ENCODE measurements around the gene BMPER. TPM values are rescaled to one million over a fixed set of nuclear protein-coding genes. Genes with fewer than 3 reads are reported as not detected.

The BMPER gene
- polyA plus RNA-seq, 1 of the 3 experiments (the other 2 are of a cell fraction), result 20.0 TPM

DNA sequence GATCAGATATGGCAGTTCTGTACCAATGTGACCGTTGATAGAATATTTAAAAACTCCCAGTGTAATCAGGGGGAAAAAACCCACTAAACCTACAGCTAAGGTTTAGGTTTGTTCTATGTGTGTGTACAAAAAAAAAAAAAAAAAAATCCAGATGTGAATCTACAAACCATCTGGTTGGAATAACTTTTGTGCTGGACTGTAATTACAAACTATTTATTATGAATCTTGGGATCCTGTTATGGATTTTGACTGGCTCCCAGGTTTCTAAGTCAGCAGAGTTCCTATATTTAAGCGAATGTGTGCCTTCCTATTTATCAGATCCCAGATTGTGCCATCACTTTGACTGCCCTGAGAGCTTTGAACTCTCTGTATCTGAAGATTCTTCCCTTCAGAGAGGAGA, 29.1 kb downstream of the BMPER start:
- Histone ChIP-seq H3K9me3 (no peaks in the 10 kb centered on the region), H3K4me3 (ENCODE audit: low read depth in 2 of 2, low read length in 1 of 2) (no peak overlapping the region), H3K9me2 (no peaks in the 10 kb centered on the region), H3F3A (replicated peaks; ENCODE audit: insufficient read depth) (peaks cover 13% of the 10 kb centered on the region), H3K79me2 (ENCODE audit: insufficient read depth) (no peaks in the 10 kb centered on the region), H3K36me3 (replicated peaks in 1 of 2; ENCODE audit: control insufficient read depth in 1 of 2, insufficient read depth in 2 of 2, low read length in 1 of 2) (no peaks in the 10 kb centered on the region), H3K27ac (ENCODE audit: low read depth in 2 of 2, low read length in 1 of 2) (peak overlapping the region in 1 of 2 experiments; percentile 91; a peak in 2 of 4 replicates), H3K4me1 (ENCODE audit: control insufficient read depth in 1 of 2, insufficient read depth in 2 of 2, low read depth in 1 of 2, low read length in 1 of 2) (peaks cover 19 to 24% of the 10 kb centered on the region in 2 experiments), H4K20me1 (ENCODE audit: insufficient read depth) (no peaks in the 10 kb centered on the region), H3K27me3 (ENCODE audit: insufficient read depth) (no peaks in the 10 kb centered on the region), H3K9ac (0 out of 2 replicates have a peak overlapping the region, but pooled peaks have one; percentile 2), H3K4me2 (no peak overlapping the region), H2AFZ (ENCODE audit: low read depth) (no peak overlapping the region)
- no peak for TF ChIP-seq TAF1 (IDR thresholded peaks at IDR 0.05; ENCODE audit: borderline replicate concordance, low read depth, low read length)
- WGBS (ENCODE audit: low lambda C conversion rate), result 77% methylated on average over 2 of the region's 2 CpGs
- no peak for DNase-seq
- ChIA-PET POLR2A (no interaction called here), CTCF (interaction anchor here (1.1 to 6.3 kb wide), 11 partner anchors 9 to 749 kb away, joined by 3 to 97 read pairs (median 26); partner anchors contain the start of gene BMPER)

DNA sequence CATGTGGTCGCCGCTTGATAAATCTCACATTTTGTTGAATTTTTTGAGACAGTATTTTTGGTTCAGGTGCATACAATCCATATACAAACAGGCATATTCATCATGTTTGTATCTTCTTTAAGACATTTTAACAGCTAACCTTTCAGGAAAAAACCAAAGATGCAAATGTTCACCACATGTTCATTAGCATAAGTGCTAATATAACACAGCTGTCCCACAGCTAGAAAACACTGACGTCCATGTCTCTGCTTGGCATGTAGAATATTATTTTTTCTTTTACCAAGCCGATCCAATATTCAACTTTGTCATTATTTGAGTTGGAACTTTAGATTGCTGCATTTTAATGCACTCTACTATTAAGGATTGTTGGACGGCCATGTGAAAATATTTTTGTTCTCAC, 31.2 kb downstream of the BMPER start:
- no peaks in the 10 kb centered on the region for H4K20me1 ChIP-seq (ENCODE audit: insufficient read depth)
- POLR2A ChIA-PET, result no interaction called here

GRCh38 chr7:33937871-33938270, 32.5 kb downstream of the BMPER start:
- TF ChIP-seq REST (IDR thresholded peaks at IDR 0.05; ENCODE audit: low read depth, low read length) (no peak), MXI1 (IDR thresholded peaks at IDR 0.05; ENCODE audit: low read depth, low read length) (no peak), USF2 (IDR thresholded peaks at IDR 0.05; ENCODE audit: borderline replicate concordance, low read depth, low read length) (no peak)
- H3K9me2 ChIP-seq, result no peaks in the 10 kb centered on the region
- no peaks in the 10 kb centered on the region for H4K20me1 ChIP-seq (ENCODE audit: insufficient read depth)
- H3K4me1 ChIP-seq (ENCODE audit: control insufficient read depth in 1 of 2, insufficient read depth in 2 of 2, low read depth in 1 of 2, low read length in 1 of 2), result peaks cover 13 to 16% of the 10 kb centered on the region in 2 experiments
- H3K9ac ChIP-seq, result no peak overlapping the region
- ChIA-PET POLR2A (no interaction called here), CTCF (no interaction called here)
- peaks cover 13% of the 10 kb centered on the region for H3F3A ChIP-seq (replicated peaks; ENCODE audit: insufficient read depth)
- 76% methylated on average over 5 of the region's 5 CpGs for WGBS (ENCODE audit: low lambda C conversion rate)
- no peak overlapping the region for H2AFZ ChIP-seq (ENCODE audit: low read depth)
- DNase-seq, result no peak
- no peaks in the 10 kb centered on the region for H3K9me3 ChIP-seq
- H3K36me3 ChIP-seq (replicated peaks in 1 of 2; ENCODE audit: control insufficient read depth in 1 of 2, insufficient read depth in 2 of 2, low read length in 1 of 2), result no peaks in the 10 kb centered on the region
- H3K79me2 ChIP-seq (ENCODE audit: insufficient read depth), result no peaks in the 10 kb centered on the region
- H3K4me3 ChIP-seq (ENCODE audit: low read depth in 2 of 2, low read length in 1 of 2), result no peak overlapping the region
- no peak overlapping the region for H3K4me2 ChIP-seq
- H3K27me3 ChIP-seq (ENCODE audit: insufficient read depth), result no peaks in the 10 kb centered on the region
- no peak overlapping the region for H3K27ac ChIP-seq (ENCODE audit: low read depth in 2 of 2, low read length in 1 of 2)

More for the DNA sequence above, 31.2 kb downstream of the BMPER start:
- Histone ChIP-seq H3F3A (replicated peaks; ENCODE audit: insufficient read depth) (peaks cover 13% of the 10 kb centered on the region), H3K36me3 (replicated peaks in 1 of 2; ENCODE audit: control insufficient read depth in 1 of 2, insufficient read depth in 2 of 2, low read length in 1 of 2) (no peaks in the 10 kb centered on the region), H3K4me1 (ENCODE audit: control insufficient read depth in 1 of 2, insufficient read depth in 2 of 2, low read depth in 1 of 2, low read length in 1 of 2) (peaks cover 19 to 24% of the 10 kb centered on the region in 2 experiments), H3K27ac (ENCODE audit: low read depth in 2 of 2, low read length in 1 of 2) (no peak overlapping the region), H3K9me2 (no peaks in the 10 kb centered on the region), H3K4me3 (ENCODE audit: low read depth in 2 of 2, low read length in 1 of 2) (no peak overlapping the region), H3K27me3 (ENCODE audit: insufficient read depth) (no peaks in the 10 kb centered on the region), H3K9me3 (no peaks in the 10 kb centered on the region), H3K4me2 (no peak overlapping the region), H3K9ac (no peak overlapping the region), H2AFZ (ENCODE audit: low read depth) (no peak overlapping the region), H3K79me2 (ENCODE audit: insufficient read depth) (no peaks in the 10 kb centered on the region)
- no peak for DNase-seq
- WGBS (ENCODE audit: low lambda C conversion rate), result 84% methylated on average over 5 of the region's 5 CpGs
- TF ChIP-seq FOSL2 (IDR thresholded peaks at IDR 0.05; ENCODE audit: borderline replicate concordance, low read depth) (no peak), GABPA (IDR thresholded peaks at IDR 0.05; ENCODE audit: low read depth) (no peak), SIN3A (IDR thresholded peaks at IDR 0.05; ENCODE audit: borderline replicate concordance, low read depth, low read length) (no peak), MAX (IDR thresholded peaks at IDR 0.05; ENCODE audit: low read depth) (no peak), TCF12 (IDR thresholded peaks at IDR 0.05) (no peak), CHD2 (IDR thresholded peaks at IDR 0.05; ENCODE audit: low read length, partially characterized antibody) (no peak), POLR2AphosphoS5 (IDR thresholded peaks at IDR 0.05; ENCODE audit: low read depth, low read length) (no peak)
- TF ChIP-seq, protein P1, sequence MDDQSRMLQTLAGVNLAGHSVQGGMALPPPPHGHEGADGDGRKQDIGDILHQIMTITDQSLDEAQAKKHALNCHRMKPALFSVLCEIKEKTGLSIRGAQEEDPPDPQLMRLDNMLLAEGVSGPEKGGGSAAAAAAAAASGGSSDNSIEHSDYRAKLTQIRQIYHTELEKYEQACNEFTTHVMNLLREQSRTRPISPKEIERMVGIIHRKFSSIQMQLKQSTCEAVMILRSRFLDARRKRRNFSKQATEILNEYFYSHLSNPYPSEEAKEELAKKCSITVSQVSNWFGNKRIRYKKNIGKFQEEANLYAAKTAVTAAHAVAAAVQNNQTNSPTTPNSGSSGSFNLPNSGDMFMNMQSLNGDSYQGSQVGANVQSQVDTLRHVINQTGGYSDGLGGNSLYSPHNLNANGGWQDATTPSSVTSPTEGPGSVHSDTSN (IDR thresholded peaks at IDR 0.05), result no peak
- CTCF ChIA-PET, result interaction anchor here (5.7 kb wide), 1 partner anchor 693 kb away, joined by 66 read pairs; no protein-coding TSS in a partner anchor
